Muscle layer of colon (tissue), 2 donors: ENCODE results near the gene MSANTD1.

Source experiments
- H3K27ac ChIP-seq: one replicate; pipeline ENCODE4 v1.7.0; 2013; ENCODE audit warnings: low read depth, mild to moderate bottlenecking, low read length, moderate library complexity
- H3K27me3 ChIP-seq, 2 donors: one replicate each; pipeline ENCODE4 v1.7.0; 2013; ENCODE audit warnings: low read length in 2 of 2, mild to moderate bottlenecking in 2 of 2; ENCODE audit not compliant: insufficient read depth in 2 of 2, control insufficient read depth in 1 of 2
- H3K36me3 ChIP-seq: one replicate; pipeline ENCODE4 v1.7.0; 2013; ENCODE audit warnings: mild to moderate bottlenecking, low read length; ENCODE audit not compliant: insufficient read depth
- H3K4me1 ChIP-seq: one replicate; pipeline ENCODE4 v1.7.0; 2013; ENCODE audit warnings: mild to moderate bottlenecking, low read length; ENCODE audit not compliant: insufficient read depth
- H3K4me3 ChIP-seq, 2 donors: one replicate each; pipeline ENCODE4 v1.7.0; 2013; ENCODE audit warnings: low read length in 2 of 2, low read depth in 1 of 2, mild to moderate bottlenecking in 1 of 2, moderate library complexity in 1 of 2
- H3K9ac ChIP-seq: one replicate; pipeline ENCODE4 v1.7.0; 2013; ENCODE audit warnings: low read length
- H3K9me3 ChIP-seq: one replicate; pipeline ENCODE4 v1.7.0; 2013; ENCODE audit warnings: mild to moderate bottlenecking, low read length
- donor health status: abdominal sarcoma.
- donor health status: Adenocarcinoma of cecum.

Gene MSANTD1

GRCh38 chr4:3244002-3244401 is 5.0 kb upstream of the MSANTD1 start:
- no peak overlapping the region for H3K4me3 ChIP-seq
- H3K4me1 ChIP-seq, result peaks cover 22% of the 10 kb centered on the region
- peaks cover 13% of the 10 kb centered on the region for H3K36me3 ChIP-seq
- no peaks in the 10 kb centered on the region for H3K27me3 ChIP-seq
- H3K9ac ChIP-seq, result no peak overlapping the region
- no peaks in the 10 kb centered on the region for H3K9me3 ChIP-seq
- H3K27ac ChIP-seq, result no peak overlapping the region

- Histone ChIP-seq H3K27me3 (no peaks in the 10 kb centered on the region), H3K36me3 (peaks cover 7% of the 10 kb centered on the region), H3K4me3 (no peak overlapping the region), H3K9ac (no peak overlapping the region), H3K9me3 (no peaks in the 10 kb centered on the region), H3K4me1 (peaks cover 22% of the 10 kb centered on the region), H3K27ac (no peak overlapping the region)
Measured at GRCh38 chr4:3244747-3245146, 4.2 kb upstream of the MSANTD1 start.

GRCh38 chr4:3245676-3246075 is 3.3 kb upstream of the MSANTD1 start:
- H3K27me3 ChIP-seq, result no peaks in the 10 kb centered on the region

GRCh38 chr4:3246458-3247398 is 2.2 kb upstream of the MSANTD1 start:
- H3K27ac ChIP-seq, result no peak overlapping the region
- H3K4me1 ChIP-seq, result peaks cover 10% of the 10 kb centered on the region
- H3K9ac ChIP-seq, result no peak overlapping the region
- H3K9me3 ChIP-seq, result no peaks in the 10 kb centered on the region
- H3K36me3 ChIP-seq, result no peaks in the 10 kb centered on the region
- no peak overlapping the region for H3K4me3 ChIP-seq
- no peaks in the 10 kb centered on the region for H3K27me3 ChIP-seq

More at GRCh38 chr4:3245676-3246075, 3.3 kb upstream of the MSANTD1 start:
- Histone ChIP-seq H3K4me3 (no peak overlapping the region), H3K9ac (no peak overlapping the region), H3K4me1 (peaks cover 20% of the 10 kb centered on the region), H3K27ac (no peak overlapping the region), H3K9me3 (no peaks in the 10 kb centered on the region), H3K36me3 (no peaks in the 10 kb centered on the region)

GRCh38 chr4:3247399-3248177 is 1.4 kb upstream of the MSANTD1 start:
- no peak overlapping the region for H3K9ac ChIP-seq
- no peaks in the 10 kb centered on the region for H3K9me3 ChIP-seq
- H3K4me3 ChIP-seq, result no peak overlapping the region
- H3K36me3 ChIP-seq, result no peaks in the 10 kb centered on the region
- H3K27ac ChIP-seq, result no peak overlapping the region
- peaks cover under 1% of the 10 kb centered on the region for H3K4me1 ChIP-seq
- H3K27me3 ChIP-seq, result no peaks in the 10 kb centered on the region

- no peaks in the 10 kb centered on the region for H3K4me1 ChIP-seq
- H3K4me3 ChIP-seq, result no peak overlapping the region
- H3K27ac ChIP-seq, result no peak overlapping the region
- H3K27me3 ChIP-seq, result no peaks in the 10 kb centered on the region
- H3K36me3 ChIP-seq, result no peaks in the 10 kb centered on the region
- H3K9ac ChIP-seq, result no peak overlapping the region
- H3K9me3 ChIP-seq, result no peaks in the 10 kb centered on the region
Measured at GRCh38 chr4:3248178-3248480, 830 bp upstream of the MSANTD1 start.

- Histone ChIP-seq H3K27me3 (no peaks in the 10 kb centered on the region), H3K27ac (no peak overlapping the region), H3K9ac (no peak overlapping the region), H3K4me1 (no peaks in the 10 kb centered on the region), H3K36me3 (no peaks in the 10 kb centered on the region), H3K4me3 (no peak overlapping the region), H3K9me3 (no peaks in the 10 kb centered on the region)
Measured at GRCh38 chr4:3249711-3250437, 915 bp downstream of the MSANTD1 start.

GRCh38 chr4:3250438-3250955 is 1.5 kb downstream of the MSANTD1 start:
- no peak overlapping the region for H3K27ac ChIP-seq
- H3K36me3 ChIP-seq, result no peaks in the 10 kb centered on the region
- H3K9me3 ChIP-seq, result no peaks in the 10 kb centered on the region
- H3K4me1 ChIP-seq, result no peaks in the 10 kb centered on the region
- H3K27me3 ChIP-seq, result no peaks in the 10 kb centered on the region
- no peak overlapping the region for H3K9ac ChIP-seq
- H3K4me3 ChIP-seq, result no peak overlapping the region

GRCh38 chr4:3250956-3251690 is 2.2 kb downstream of the MSANTD1 start:
- Histone ChIP-seq H3K27me3 (no peaks in the 10 kb centered on the region), H3K27ac (no peak overlapping the region)

GRCh38 chr4:3251691-3252479 is 2.9 kb downstream of the MSANTD1 start:
- no peak overlapping the region for H3K9ac ChIP-seq
- no peaks in the 10 kb centered on the region for H3K9me3 ChIP-seq
- no peak overlapping the region for H3K4me3 ChIP-seq
- no peaks in the 10 kb centered on the region for H3K4me1 ChIP-seq
- no peaks in the 10 kb centered on the region for H3K27me3 ChIP-seq
- H3K36me3 ChIP-seq, result no peaks in the 10 kb centered on the region
- H3K27ac ChIP-seq, result no peak overlapping the region

More at GRCh38 chr4:3250956-3251690, 2.2 kb downstream of the MSANTD1 start:
- Histone ChIP-seq H3K36me3 (no peaks in the 10 kb centered on the region), H3K4me1 (no peaks in the 10 kb centered on the region), H3K4me3 (no peak overlapping the region), H3K9ac (no peak overlapping the region), H3K9me3 (no peaks in the 10 kb centered on the region)
